HCEC 1CT (cell line): ENCODE data around the gene SLX9.

Experiments used
- DNase-seq: peaks from one replicate; pipeline ENCODE4 v3.0.0-alpha.2; 2017

SLX9 gene, protein sequence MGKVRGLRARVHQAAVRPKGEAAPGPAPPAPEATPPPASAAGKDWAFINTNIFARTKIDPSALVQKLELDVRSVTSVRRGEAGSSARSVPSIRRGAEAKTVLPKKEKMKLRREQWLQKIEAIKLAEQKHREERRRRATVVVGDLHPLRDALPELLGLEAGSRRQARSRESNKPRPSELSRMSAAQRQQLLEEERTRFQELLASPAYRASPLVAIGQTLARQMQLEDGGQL

DNA sequence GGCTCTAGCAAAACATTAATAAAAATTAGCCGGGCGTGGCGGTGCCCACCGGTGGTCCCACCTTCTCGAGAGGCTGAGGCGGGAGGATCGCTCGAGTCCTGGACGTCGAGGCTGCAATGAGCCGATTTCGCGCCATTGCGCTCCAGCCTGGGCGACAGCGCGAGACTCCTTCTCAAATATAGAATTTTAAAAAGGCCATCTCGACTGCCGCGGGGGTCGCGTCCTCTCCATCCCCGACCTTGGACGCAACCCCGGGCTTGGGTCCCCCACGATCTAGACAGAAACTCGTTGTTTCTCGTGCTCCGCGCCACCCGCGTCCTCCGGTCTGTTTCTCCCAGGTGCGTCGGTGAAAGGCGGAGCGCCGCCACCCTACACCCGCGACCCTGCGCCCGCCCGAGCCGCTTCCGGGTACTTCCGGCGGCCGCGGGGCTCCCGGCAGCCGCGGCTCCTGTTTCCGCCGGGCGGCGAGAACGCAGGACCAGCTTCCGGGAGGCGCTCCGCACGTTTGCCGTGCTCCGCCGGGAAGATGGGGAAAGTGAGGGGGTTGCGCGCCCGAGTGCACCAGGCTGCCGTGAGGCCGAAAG, at the start of gene SLX9:
Gene SLX9, plus strand, starts transcription at position 498 of the 584 bp plus-strand sequence. Its CDS starts 29 bp downstream, at position 527.
- peak; percentile 78 for DNase-seq

DNA sequence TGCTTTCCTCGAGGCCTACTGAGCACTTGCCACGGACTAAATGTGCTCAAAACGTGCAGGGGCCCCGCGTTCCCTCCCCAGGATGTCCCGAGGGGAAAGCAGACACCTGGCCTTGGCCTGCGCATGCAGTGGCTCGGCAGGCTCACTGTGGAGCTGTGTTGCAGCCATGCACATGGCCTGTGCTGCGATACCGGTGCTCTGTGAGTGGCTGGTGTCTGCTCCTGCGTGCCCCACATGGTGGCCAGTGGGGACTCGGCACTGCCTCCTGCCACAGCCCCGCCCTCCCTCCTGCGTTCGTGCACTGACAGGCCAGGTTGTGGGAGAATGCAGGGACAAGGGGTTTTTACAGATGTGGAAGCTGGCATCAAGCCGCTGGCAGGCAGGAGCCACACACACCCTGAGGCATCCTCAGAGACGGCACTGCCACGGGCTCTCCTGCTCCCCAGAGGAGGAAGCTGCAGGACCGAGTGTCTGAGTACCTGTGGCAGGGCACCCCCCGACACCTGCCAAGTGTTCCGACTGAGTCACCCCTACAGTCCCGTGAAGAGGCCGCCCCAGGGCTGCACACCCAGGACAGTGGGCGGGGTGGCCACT, 49.4 kb upstream of the SLX9 start:
- DNase-seq: no peak

DNA sequence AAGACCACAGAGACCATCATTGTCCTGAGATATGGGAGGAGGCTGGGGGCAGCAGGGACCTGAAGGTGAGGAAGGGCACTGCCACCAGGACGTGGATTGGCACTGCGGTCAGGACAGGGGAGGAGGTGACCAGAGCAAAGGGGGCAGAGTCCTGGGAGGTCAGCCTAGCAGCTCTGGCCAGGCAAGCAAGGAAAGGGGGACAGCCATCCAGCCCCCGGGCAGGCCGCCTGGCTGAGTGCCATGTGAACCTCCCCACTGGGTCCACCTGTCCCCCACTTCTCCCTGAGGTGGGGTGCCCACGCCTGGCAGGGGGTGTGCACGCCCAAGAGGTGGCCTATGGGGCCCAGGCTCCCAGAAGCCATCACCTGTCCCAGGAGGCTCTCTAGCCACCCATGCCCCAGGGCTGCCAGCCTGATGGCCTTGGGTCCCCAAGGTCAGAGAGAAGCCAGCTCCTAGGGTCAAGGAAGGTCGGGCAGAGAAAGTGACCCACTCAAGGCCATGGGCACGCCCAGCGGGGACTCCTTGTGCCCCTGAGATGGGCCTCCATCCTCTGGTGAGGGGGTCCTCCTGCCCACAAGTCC, 48.8 kb upstream of the SLX9 start:
- DNase-seq: no peak

GRCh38 chr21:44891631-44892031, 48.2 kb upstream of the SLX9 start:
- DNase-seq: no peak

DNA sequence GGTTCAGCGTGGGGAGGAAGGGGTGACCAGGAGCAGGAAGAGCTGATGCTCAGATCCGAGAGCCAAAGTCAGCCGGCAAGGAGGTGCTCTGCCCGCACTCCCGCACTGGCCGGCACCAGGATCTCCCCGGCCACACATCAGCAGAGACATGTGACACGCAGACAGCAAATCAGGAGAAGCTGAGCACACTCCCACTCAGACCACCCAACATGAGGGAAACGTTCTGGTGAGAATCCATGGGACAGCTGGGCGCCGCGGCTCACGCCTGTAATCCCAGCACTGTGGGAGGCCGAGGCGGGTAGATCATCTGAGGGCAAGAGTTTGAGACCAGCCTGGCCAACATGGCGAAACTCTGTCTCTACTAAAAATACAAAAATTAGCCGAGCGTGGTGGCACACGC, 47.7 kb upstream of the SLX9 start:
- no peak for DNase-seq

DNA sequence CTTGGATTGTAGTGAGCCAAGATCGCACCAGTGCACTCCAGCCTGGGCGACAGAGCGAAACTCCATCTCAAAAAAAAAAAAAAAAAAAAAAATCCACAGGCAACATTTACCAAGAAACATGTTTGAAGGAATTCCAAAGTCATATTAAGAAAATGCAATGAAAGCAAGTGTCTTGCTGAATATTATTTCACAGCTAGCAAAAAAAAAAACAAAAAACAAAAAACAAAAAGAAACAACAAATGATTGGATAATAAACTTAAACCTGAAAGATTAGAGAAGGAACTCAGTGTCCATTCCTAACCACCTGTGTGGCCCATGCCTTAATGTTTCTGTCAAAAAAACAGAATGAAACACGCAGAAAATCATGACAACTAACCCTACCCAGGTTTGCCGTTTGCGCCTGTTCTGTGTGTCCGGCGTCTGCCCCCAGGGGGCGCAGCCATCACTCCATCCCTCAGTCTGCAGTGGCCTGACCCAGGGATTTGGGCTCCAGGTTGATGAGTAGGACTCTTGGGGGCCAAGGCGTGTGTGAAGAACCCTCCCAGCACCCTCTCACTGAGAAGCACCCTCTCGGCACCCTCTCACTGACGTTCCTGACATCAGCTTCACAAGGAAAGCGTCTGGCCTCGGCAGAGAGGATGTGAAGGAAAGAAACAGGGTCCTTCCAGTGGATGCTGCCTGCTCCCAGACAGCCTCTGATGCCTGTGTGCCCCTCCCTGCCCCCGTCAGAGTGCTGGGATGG, 47.1 kb upstream of the SLX9 start:
- peak; percentile 29 for DNase-seq

DNA sequence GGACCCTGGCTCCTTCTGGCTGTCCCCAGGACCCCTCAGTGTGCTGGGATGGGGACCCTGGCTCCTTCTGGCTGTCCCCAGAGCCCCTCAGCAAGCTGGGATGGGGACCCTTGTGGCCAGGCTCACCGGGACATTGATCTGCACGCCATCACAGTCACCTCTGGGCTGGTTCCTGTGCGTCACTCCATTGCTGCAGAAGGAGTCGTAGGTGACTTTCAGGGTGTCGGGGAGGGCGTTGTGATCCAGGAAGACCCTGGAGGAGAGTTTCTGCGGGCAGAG, 46.6 kb upstream of the SLX9 start:
- no peak for DNase-seq

DNA sequence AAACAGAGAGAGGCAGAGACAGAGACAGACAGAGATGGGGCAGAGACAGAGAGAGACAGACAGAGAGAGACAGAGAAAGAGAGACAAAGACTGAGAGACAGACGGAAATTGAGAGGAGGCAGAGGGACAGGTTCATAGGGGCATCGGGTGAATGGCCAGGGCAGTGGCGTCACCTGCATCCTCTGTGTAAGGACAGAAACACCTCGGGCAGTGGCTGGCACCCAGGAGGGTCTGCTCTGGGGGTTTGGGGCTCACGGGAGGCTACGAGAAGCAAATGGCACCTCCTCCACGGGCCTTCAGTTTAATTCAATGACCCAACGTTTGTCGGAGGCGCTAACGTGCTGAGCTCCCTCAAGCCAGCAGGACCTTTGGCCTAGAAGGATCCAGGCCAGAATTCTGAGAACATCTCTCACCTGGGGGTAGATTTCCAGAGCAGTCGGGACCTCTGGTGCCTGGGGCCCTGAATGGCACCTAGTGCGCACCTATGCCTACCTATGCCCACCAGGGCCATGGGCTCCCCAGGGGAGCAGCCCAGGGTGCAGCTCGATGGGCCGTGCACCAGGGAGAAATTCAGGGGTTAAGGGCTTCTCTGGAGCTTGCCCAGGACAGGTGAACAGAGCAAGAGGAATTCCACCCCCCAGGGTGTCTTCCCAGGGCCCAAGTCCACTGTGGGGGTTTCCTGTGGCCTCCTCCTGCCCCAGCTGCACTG, 45.7 kb upstream of the SLX9 start:
- DNase-seq: no peak

- DNase-seq: no peak
These were observed 45.0 kb upstream of the SLX9 start for GRCh38 chr21:44894687-44895302.

DNA sequence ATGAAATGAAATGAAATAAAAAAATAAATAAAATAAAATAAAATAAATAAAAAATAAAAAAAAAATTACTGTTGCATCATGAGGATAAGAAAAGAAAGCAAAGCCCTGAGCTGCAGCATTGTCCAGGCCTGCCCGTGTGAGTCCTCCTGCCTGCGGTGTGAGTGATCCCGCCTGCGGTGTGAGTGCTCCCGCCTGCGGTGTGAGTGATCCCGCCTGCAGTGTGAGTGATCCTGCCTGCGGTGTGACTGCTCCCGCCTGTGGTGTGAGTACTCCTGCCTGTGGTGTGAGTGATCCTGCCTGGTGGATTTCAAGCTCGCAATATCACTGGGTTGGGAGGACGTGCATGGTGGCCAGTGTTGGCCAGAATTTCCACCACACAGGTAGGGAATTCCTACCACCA, 44.0 kb upstream of the SLX9 start:
- DNase-seq: no peak

DNA sequence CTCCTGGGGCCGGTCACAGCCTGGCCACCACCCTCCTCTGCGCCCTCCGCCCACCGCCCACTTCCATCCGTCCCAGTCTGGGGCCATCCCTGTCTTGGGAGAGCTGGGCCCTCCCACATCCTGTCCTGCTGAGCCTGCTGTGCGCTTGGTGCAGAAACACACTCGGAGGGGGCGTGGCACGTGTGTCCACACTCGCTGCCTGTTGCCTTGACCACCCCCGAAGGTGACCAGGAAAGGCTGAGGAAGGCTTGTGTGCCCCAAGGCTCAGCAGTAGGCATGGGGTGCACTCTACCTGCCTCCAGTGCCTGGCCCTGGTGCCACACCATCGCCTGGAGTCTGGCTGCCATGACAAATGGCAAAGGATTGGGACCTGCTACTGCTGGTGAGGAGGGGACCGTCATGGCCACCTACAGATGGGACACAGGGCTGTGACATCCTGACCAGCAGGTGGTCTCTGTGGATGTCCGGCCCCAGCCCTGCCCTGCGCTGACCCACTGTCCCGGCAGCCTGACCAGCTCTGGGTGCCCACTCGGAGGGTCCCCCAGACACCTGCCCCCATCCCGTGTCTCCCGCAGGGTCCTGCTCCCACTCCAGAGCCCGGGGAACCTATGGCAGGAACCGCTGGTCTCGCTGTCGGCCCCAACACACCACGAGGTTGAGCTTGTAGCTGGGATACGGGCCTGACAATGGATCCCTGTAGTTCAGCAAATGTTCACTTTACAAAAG, 43.1 kb upstream of the SLX9 start:
- DNase-seq: no peak

DNA sequence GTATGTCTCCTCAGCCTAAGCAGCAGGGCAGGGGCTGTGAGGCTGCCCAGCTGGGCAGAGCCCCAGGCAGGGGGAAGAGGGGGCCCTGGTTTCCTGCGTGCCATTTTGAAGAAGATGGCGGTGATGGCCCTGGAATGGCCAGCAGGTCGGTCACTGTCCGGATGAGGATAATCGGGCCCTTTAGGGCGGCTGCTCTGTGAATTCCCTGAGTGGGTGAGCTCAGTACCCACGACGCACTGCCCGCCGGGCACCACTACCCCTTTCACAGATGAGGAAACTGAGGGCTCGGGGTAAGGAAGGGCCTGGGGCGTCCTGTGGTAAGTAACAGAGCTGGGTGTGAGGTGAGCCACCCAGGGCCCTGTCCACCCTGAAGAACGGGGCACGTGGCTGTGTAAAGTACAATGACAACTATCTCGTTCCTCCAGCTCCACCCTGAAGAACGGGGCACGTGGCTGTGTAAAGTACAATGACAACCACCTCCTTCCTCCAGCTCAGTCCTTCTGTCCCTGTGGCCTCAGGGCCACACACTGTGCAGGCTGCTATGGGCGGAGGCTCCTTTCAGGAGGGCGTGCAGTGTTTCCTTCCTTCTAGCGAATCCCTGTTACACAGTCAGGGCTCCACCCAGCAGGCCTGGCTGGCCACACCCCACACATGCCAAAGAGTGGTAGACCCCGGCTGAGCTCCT, 42.4 kb upstream of the SLX9 start:
- no peak for DNase-seq

- no peak for DNase-seq
These were observed 41.8 kb upstream of the SLX9 start for GRCh38 chr21:44898011-44898488.

GRCh38 chr21:44898851-44899767, 40.7 kb upstream of the SLX9 start:
- no peak for DNase-seq

DNA sequence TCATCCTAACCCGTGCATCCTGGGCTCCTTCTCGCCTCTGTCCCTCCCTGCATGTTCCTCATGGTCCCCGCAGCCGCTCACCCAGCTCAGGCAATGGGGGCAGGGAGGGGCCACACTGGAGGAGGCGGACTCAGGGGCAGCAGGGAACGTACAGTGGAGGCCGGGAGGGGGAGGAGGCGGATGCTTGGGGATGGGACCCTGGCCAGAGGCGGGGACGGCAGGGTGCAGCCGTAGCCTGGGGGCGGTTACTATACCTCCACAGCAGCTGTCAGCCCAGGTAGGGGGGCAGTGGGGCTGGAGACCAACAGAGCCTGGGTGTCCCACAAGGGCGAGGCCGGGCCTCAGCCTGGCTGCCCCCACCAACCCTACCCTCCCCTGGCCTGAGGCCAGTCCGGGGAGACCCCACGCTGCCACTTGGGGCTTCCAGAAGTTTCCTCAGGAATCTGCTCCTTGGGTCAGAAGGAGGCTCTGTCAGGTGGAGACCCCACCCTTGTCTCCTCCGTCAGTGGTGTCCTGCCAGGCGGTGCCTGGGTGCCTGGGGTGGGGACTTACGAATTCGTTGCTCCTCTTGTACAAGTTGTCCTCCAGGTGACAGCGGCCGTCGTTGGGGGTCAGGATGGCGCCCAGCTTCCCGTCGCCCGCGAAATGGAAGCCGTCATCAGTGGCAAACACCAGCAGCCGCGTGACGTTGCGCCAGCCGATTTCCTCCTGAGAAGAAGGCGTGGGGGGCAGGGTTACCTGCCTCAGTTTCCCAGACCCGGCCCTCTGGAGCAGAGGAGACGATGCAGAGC, 39.9 kb upstream of the SLX9 start:
- no peak for DNase-seq

DNA sequence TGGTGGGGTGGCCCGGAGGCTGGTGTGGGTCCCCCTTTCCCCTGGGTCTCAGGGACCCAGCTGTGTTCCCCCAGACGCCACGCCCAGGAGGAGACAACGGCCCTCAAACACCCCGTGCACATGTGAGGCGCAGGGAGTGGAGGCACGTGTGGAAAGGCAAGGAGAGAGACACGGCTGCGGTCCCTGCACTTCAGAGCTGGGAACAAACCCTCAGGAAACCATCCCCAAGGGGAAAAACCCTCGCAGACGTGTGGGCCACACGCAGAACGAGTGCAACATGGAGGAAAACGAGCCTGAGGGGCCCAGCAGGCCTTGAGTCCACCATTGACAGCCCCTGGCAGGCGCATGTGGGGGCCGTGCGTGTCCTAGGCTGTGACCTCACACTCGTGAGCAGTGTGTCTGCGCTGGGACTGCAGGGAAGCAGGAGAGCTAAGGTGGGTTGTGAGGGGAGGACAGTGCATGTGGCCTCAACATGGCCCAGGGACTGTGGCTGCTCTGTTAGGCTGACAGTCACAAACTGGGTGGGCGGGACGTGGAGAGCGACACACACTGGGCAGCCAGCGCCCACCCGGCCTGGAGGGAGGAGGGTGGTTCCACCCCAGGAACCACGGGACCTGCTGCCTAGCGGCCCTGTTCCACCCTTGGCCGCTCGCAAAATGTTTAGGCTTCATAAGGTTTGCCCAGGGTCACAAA, 39.1 kb upstream of the SLX9 start:
- DNase-seq: no peak

GRCh38 chr21:44901391-44902074, 38.3 kb upstream of the SLX9 start:
- DNase-seq: no peak
